Peyer's patch (tissue), 4 donors: Measurements from ENCODE around the gene LDLRAD3.

Experiments
- CTCF ChIP-seq, 6 experiments: fragments of 450-650 bp in 4 of 6; fragments of 200-600 bp in 2 of 6; sonication (generic) in 1 of 6; IDR thresholded peaks; one replicate each; pipeline ENCODE4 v1.5.1; 2017 to 2019; ENCODE audit warnings: antibody characterized with exemption in 6 of 6, mild to moderate bottlenecking in 3 of 6, moderate library complexity in 1 of 6
- POLR2A ChIP-seq, 2 donors: fragments of 450-650 bp; IDR thresholded peaks; one replicate each; pipeline ENCODE4 v1.5.1; 2017; ENCODE audit warnings: antibody characterized with exemption in 2 of 2, mild to moderate bottlenecking in 2 of 2, moderate library complexity in 2 of 2

GRCh38 chr11:36061471-36061870 is 117.6 kb downstream of the LDLRAD3 start:
- TF ChIP-seq CTCF (IDR thresholded peaks at IDR 0.05): no peak
- no peak for TF ChIP-seq POLR2A (IDR thresholded peaks at IDR 0.05)
